ENCODE data around the gene CBX3. TPM values are rescaled to one million over a fixed set of nuclear protein-coding genes. Genes with fewer than 3 reads are reported as not detected.

The CBX3 gene
- total and polyA plus RNA-seq, 2 of the 8 experiments (the other 6 are each of a cell fraction or from before 2014, with no cell fraction given) = 71.3 to 258 TPM

GRCh38 chr7:26195867-26196657 is 5.5 kb upstream of the CBX3 start:
- H3K4me1 ChIP-seq (replicated peaks in 1 of 4; ENCODE audit: control insufficient read depth in 3 of 4, insufficient read depth in 4 of 4, low read length in 3 of 4) = peaks cover 0 to 6% (median 0%) of the 10 kb centered on the region in 4 experiments; a peak in 3 of 7 replicates
- H2BK120ac ChIP-seq (replicated peaks; ENCODE audit: low read depth, low read length) = no peak overlapping the region
- H2BK15ac ChIP-seq (ENCODE audit: low read length) = no peak overlapping the region
- peaks cover 2% of the 10 kb centered on the region; the same call in 1 of the 2 replicates for H3K23me2 ChIP-seq (ENCODE audit: low read depth, low read length)
- H3K27me3 ChIP-seq (replicated peaks in 1 of 4; ENCODE audit: control insufficient read depth in 3 of 4, extremely low read depth in 1 of 4, insufficient read depth in 3 of 4, low read length in 3 of 4) = no peaks in the 10 kb centered on the region
- H3K9ac ChIP-seq (replicated peaks in 1 of 4; ENCODE audit: extremely low read depth in 1 of 4, low read depth in 3 of 4, low read length in 3 of 4) = no peak overlapping the region
- peaks cover 32 to 46% of the 10 kb centered on the region in 2 experiments for H4K20me1 ChIP-seq (replicated peaks in 1 of 2; ENCODE audit: control insufficient read depth in 1 of 2, insufficient read depth in 2 of 2, low read length in 2 of 2)
- peak overlapping the region in 1 of 4 experiments; percentile 98; a peak in 2 of 8 replicates for H3K4me3 ChIP-seq (ENCODE audit: extremely low read depth in 1 of 4, insufficient read depth in 2 of 4, low read depth in 3 of 4, low read length in 4 of 4)
- no peak overlapping the region for H4K91ac ChIP-seq (replicated peaks; ENCODE audit: insufficient read length, low read length)
- H3K14ac ChIP-seq (ENCODE audit: insufficient read length) = no peak overlapping the region
- H4K8ac ChIP-seq (ENCODE audit: extremely low read depth, insufficient read depth, low read length) = no peak overlapping the region
- DNase-seq (ENCODE audit: low read depth in 1 of 2, low spot score in 2 of 2) (no peak), FAIRE-seq (no peak)
- H3K23ac ChIP-seq (ENCODE audit: insufficient read length) = no peak overlapping the region
- H2BK5ac ChIP-seq (ENCODE audit: low read depth, low read length) = no peak overlapping the region
- H2AK5ac ChIP-seq (ENCODE audit: low read depth, low read length) = no peak overlapping the region
- ChIA-PET POLR2A (ENCODE audit: partially characterized antibody) (interaction anchor here (0.8 to 13.1 kb wide), 13 partner anchors 10 to 244 kb away, joined by 3 to 578 read pairs (median 4); partner anchors contain the start of genes NFE2L3 and SNX10), CTCF (ENCODE audit: partially characterized antibody) (interaction anchor here (1.2 to 3.8 kb wide), 5 partner anchors 8 to 236 kb away, joined by 3 to 24 read pairs (median 4); no protein-coding TSS in a partner anchor)
- H3K27ac ChIP-seq (ENCODE audit: low read depth, low read length) = no peak overlapping the region
- peak overlapping the region; percentile 22 to 72; a peak in 2 of 4 replicates for H3K4me2 ChIP-seq (ENCODE audit: insufficient read depth in 1 of 2, low read depth in 2 of 2, low read length in 2 of 2)
- no peak overlapping the region for H3K18ac ChIP-seq (ENCODE audit: extremely low read depth, low read length)
- H3K56ac ChIP-seq (replicated peaks; ENCODE audit: insufficient read length, low read depth, low read length) = no peak overlapping the region
- no peak overlapping the region for H2BK12ac ChIP-seq (ENCODE audit: low read depth, low read length)
- H2AFZ ChIP-seq (ENCODE audit: low read length) = no peak overlapping the region
- no peak overlapping the region for H3K4ac ChIP-seq (replicated peaks; ENCODE audit: insufficient read length, low read depth, low read length)
- no peak overlapping the region for H2BK20ac ChIP-seq (ENCODE audit: low read length)
- no peaks in the 10 kb centered on the region for H3K79me1 ChIP-seq (ENCODE audit: low read depth, low read length)
- WGBS, 2 experiments (ENCODE audit: extremely low coverage in 1 of 2, insufficient coverage in 1 of 2, insufficient read length in 1 of 2, insufficient replicate concordance in 2 of 2, low coverage in 1 of 2, low lambda C conversion rate in 2 of 2, missing lambda C conversion rate in 1 of 2) = 88% methylated on average over 10 of the region's 10 CpGs; no CpG with 5 or more reads in 1 of the 2 experiments
- peaks cover 52 to 87% (median 76%) of the 10 kb centered on the region in 4 experiments for H3K36me3 ChIP-seq (ENCODE audit: control insufficient read depth in 2 of 4, insufficient read depth in 4 of 4, low read length in 3 of 4)
- H3K79me2 ChIP-seq (ENCODE audit: control insufficient read depth in 1 of 2, insufficient read depth in 2 of 2, low read length in 2 of 2) = peaks cover 37 to 89% of the 10 kb centered on the region in 2 experiments
- no peak overlapping the region for H4K5ac ChIP-seq (ENCODE audit: insufficient read length, low read depth, low read length)
- no peaks in the 10 kb centered on the region for H3K9me3 ChIP-seq (ENCODE audit: insufficient read depth in 2 of 2, low read depth in 1 of 2, low read length in 1 of 2)
- TF ChIP-seq TAF7 (optimal IDR thresholded peaks at IDR 0.05; ENCODE audit: borderline replicate concordance, low read depth, low read length) = peak; percentile 48
- TF ChIP-seq SP1 (IDR thresholded peaks at IDR 0.05; ENCODE audit: low read depth, low read length) = peak; percentile 27; the same call in 1 of the 2 replicates
- TF ChIP-seq TCF12 (IDR thresholded peaks at IDR 0.05; ENCODE audit: low read depth, low read length) = no peak
- TF ChIP-seq KDM5A (IDR thresholded peaks at IDR 0.05; ENCODE audit: low read length) = no peak
- 0 out of 2 replicates have a peak, but pooled peaks have one; percentile 51 for TF ChIP-seq CHD1 (IDR thresholded peaks at IDR 0.05; ENCODE audit: low read depth, low read length)
- TF ChIP-seq CHD2 (IDR thresholded peaks at IDR 0.05; ENCODE audit: low read length) = 0 out of 2 replicates have a peak, but pooled peaks have one; percentile 6
- TF ChIP-seq TBP (IDR thresholded peaks at IDR 0.05; ENCODE audit: low read depth, low read length) = no peak
- no peak for TF ChIP-seq ATF2 (IDR thresholded peaks at IDR 0.05; ENCODE audit: low read length)
- TF ChIP-seq BRCA1 (IDR thresholded peaks at IDR 0.05; ENCODE audit: low read depth, low read length) = no peak
- no peak for TF ChIP-seq EZH2 (IDR thresholded peaks at IDR 0.05; ENCODE audit: low read depth, low read length, severe bottlenecking)

Data from H1 (cell line).